ENCODE data around the gene TARM1. TPM values are rescaled to one million over a fixed set of nuclear protein-coding genes. Genes with fewer than 3 reads are reported as not detected.

TARM1 gene
- total and polyA plus RNA-seq, 2 donors, result 0.05 TPM; not detected in 1

DNA sequence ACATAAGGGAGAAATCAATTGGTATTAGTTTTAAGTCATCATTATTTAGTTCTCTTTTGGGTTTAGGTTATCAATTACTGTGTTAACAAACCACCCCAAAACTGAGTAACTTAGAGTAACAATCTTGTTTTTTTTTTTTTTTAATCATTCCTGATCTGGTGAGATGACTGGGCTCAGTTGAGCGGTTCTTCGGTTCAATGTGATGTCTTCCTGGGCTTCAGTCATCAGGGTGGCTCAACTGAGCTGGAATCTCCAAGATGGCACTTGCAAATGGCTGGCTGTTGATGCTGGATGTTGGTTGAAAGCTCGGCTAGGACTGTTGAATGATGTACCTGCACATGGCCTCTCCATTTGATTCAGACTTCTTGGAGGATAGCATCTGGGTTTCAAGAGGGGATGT, 3.2 kb upstream of the TARM1 start:
- 79% methylated on average over 3 of the region's 3 CpGs for WGBS
- Histone ChIP-seq H3K4me3 (ENCODE audit: low read length in 2 of 2) (no peak overlapping the region), H3K4me1 (ENCODE audit: control insufficient read depth in 2 of 2, insufficient read depth in 2 of 2, low read length in 2 of 2) (no peaks in the 10 kb centered on the region), H3K36me3 (ENCODE audit: control insufficient read depth in 2 of 2, insufficient read depth in 2 of 2, low read length in 1 of 2) (no peaks in the 10 kb centered on the region), H3K9me3 (ENCODE audit: control insufficient read depth in 2 of 2, insufficient read depth in 1 of 2, low read length in 1 of 2) (peaks cover 3 to 8% of the 10 kb centered on the region in 2 donors), H3K27me3 (ENCODE audit: control insufficient read depth in 2 of 2, insufficient read depth in 1 of 2, low read length in 1 of 2) (peaks cover 0 to under 1% of the 10 kb centered on the region in 2 donors), H3K27ac (ENCODE audit: low read depth in 1 of 2, low read length in 1 of 2) (no peak overlapping the region)
- no peak for DNase-seq (ENCODE audit: low read depth in 6 of 9, low spot score in 9 of 9)

DNA sequence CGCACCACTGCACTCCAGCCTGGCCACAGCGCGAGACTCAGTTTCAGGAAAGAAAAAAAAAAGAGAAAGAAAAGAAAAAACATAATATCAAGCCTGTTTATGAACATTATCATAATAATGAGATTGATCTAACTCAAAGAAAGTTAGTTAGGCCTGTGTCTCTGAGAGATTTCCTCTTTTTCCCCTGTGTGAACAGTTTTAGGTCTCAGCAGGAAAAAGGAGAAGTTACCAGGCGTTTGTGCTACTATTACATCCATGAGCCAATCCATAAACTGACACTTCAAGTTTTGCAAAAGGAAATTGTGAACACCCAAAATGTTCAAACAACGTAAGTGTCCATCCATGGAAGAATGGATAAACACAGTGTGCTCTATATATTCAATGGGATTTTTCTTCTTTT, 3.8 kb downstream of the TARM1 start:
- no peaks in the 10 kb centered on the region for H3K4me1 ChIP-seq (ENCODE audit: control insufficient read depth in 2 of 2, insufficient read depth in 2 of 2, low read length in 2 of 2)
- DNase-seq (ENCODE audit: low read depth in 6 of 9, low spot score in 9 of 9), result no peak
- H3K36me3 ChIP-seq (ENCODE audit: control insufficient read depth in 2 of 2, insufficient read depth in 2 of 2, low read length in 1 of 2), result no peaks in the 10 kb centered on the region
- H3K27ac ChIP-seq (ENCODE audit: low read depth in 1 of 2, low read length in 1 of 2), result no peak overlapping the region
- no peak overlapping the region for H3K4me3 ChIP-seq (ENCODE audit: low read length in 2 of 2)
- WGBS, result 57% methylated on average over 5 of the region's 5 CpGs
- H3K27me3 ChIP-seq (ENCODE audit: control insufficient read depth in 2 of 2, insufficient read depth in 1 of 2, low read length in 1 of 2), result no peaks in the 10 kb centered on the region
- H3K9me3 ChIP-seq (ENCODE audit: control insufficient read depth in 2 of 2, insufficient read depth in 1 of 2, low read length in 1 of 2), result peaks cover 3 to 8% of the 10 kb centered on the region in 2 donors

DNA sequence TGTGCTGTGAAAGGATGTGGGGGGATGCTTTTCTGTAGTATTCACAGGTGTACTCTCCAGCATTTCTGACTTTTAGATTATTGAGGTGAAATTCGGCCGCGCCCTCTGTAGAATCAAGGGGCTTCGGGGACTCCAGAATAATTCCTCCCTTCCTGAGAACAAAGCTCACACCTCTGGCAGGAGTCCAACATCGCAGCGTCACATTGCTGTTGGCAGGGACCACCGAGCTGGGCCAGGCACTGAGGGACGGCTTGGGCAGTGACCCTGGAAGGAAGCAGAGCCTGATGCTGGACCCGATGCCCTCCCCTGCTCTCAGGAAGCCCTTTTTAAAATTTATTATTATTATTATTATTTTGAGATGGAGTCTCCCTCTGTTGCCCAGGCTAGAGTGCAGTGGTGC, 6.3 kb downstream of the TARM1 start:
- WGBS, result 93% methylated on average over 9 of the region's 9 CpGs
- DNase-seq (ENCODE audit: low read depth in 6 of 9, low spot score in 9 of 9), result no peak
- H3K36me3 ChIP-seq (ENCODE audit: control insufficient read depth in 2 of 2, insufficient read depth in 2 of 2, low read length in 1 of 2), result no peaks in the 10 kb centered on the region

DNA sequence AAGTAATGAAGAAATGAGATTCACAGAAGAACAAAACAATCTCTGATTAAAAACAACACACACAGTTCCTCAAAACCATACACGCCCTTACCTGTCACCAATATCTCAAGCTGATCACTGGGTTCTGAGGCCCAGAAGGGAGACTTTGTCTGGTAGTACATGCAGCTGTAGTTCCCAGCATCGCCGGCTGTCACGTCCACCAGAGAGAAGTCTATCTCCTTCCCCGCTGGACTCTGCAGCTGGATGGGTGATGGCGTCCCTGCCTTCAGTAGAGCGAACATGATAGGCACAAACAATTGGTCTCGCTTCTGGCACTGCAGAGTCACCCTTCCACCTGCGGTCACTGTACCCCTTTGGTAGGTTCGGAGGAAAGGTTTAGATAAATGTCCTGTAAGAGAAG, 7.3 kb downstream of the TARM1 start:
- Histone ChIP-seq H3K4me1 (ENCODE audit: control insufficient read depth in 2 of 2, insufficient read depth in 2 of 2, low read length in 2 of 2) (no peaks in the 10 kb centered on the region), H3K36me3 (ENCODE audit: control insufficient read depth in 2 of 2, insufficient read depth in 2 of 2, low read length in 1 of 2) (no peaks in the 10 kb centered on the region), H3K9me3 (ENCODE audit: control insufficient read depth in 2 of 2, insufficient read depth in 1 of 2, low read length in 1 of 2) (no peaks in the 10 kb centered on the region), H3K4me3 (ENCODE audit: low read length in 2 of 2) (no peak overlapping the region), H3K27me3 (ENCODE audit: control insufficient read depth in 2 of 2, insufficient read depth in 1 of 2, low read length in 1 of 2) (no peaks in the 10 kb centered on the region), H3K27ac (ENCODE audit: low read depth in 1 of 2, low read length in 1 of 2) (no peak overlapping the region)
- no peak for DNase-seq (ENCODE audit: low read depth in 6 of 9, low spot score in 9 of 9)
- WGBS, result 94% methylated on average over 10 of the region's 10 CpGs

More for the DNA sequence above, 6.3 kb downstream of the TARM1 start:
- Histone ChIP-seq H3K4me1 (ENCODE audit: control insufficient read depth in 2 of 2, insufficient read depth in 2 of 2, low read length in 2 of 2) (no peaks in the 10 kb centered on the region), H3K27ac (ENCODE audit: low read depth in 1 of 2, low read length in 1 of 2) (no peak overlapping the region), H3K4me3 (ENCODE audit: low read length in 2 of 2) (no peak overlapping the region), H3K9me3 (ENCODE audit: control insufficient read depth in 2 of 2, insufficient read depth in 1 of 2, low read length in 1 of 2) (no peaks in the 10 kb centered on the region), H3K27me3 (ENCODE audit: control insufficient read depth in 2 of 2, insufficient read depth in 1 of 2, low read length in 1 of 2) (no peaks in the 10 kb centered on the region)

DNA sequence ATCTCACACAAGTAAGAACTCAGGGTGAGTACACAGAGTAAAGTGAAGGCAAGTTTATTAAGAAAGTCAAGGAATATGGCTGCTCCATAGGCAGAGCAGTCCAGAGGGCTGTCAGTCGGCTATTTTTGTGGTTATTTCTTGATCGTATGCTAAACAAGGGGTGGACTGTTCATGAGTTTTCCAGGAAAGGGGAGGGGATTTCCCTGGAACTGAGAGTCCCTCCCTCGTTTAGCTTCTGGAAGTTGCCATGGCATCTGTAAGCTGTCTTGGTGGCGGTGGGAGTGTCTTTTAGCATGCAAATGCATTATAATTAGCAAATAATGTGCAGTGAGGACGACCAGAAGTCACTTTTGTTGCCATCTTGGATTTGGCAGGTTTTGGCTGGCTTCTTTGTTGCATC, 11.7 kb downstream of the TARM1 start:
- no peak for DNase-seq (ENCODE audit: low read depth in 6 of 9, low spot score in 9 of 9)
- H3K36me3 ChIP-seq (ENCODE audit: control insufficient read depth in 2 of 2, insufficient read depth in 2 of 2, low read length in 1 of 2), result no peaks in the 10 kb centered on the region
- H3K4me3 ChIP-seq (ENCODE audit: low read length in 2 of 2), result no peak overlapping the region
- no peaks in the 10 kb centered on the region for H3K4me1 ChIP-seq (ENCODE audit: control insufficient read depth in 2 of 2, insufficient read depth in 2 of 2, low read length in 2 of 2)
- WGBS, result 82% methylated on average over 5 of the region's 5 CpGs
- H3K27me3 ChIP-seq (ENCODE audit: control insufficient read depth in 2 of 2, insufficient read depth in 1 of 2, low read length in 1 of 2), result no peaks in the 10 kb centered on the region
- no peaks in the 10 kb centered on the region for H3K9me3 ChIP-seq (ENCODE audit: control insufficient read depth in 2 of 2, insufficient read depth in 1 of 2, low read length in 1 of 2)
- no peak overlapping the region for H3K27ac ChIP-seq (ENCODE audit: low read depth in 1 of 2, low read length in 1 of 2)

DNA sequence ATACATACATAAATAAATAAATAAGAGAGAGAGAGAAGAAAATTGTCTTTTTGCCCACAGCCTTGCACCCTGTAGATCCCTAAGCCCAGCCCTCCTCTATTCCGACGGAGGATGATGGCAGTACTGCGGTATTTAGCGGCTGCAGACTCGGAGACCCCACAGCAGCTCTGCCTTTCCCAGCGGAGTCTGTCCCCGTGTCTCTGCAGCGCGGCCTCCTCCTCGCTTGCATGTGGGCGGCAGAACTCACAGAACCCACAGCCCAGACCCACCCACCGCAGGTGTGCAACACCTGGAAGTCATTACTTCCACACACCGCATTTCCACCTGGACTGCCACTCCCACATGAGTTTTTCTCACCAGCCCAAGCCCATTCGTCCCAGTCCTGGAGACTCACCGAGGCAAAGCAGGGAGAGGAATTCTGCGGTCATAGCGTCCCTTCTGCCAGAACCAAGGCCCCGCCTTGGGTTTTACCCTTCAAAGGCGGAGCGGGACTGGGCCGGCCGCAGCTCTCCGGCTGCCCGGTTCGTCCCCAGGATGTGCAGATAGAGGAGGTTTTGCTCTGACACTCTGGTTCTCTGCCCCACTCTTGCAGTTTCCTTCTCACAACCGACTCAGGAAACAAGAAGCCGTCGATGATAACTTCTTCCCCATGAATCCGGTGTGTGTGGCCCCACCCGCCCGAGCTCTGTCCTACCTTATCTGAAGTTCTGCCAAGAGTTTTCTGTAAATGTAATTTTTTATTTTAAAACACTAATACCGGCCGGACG, 17.6 kb downstream of the TARM1 start, which contains the start of gene VSTM1:
Gene VSTM1, minus strand, starts transcription at position 548 of the 767 bp plus-strand sequence. Its CDS starts 120 bp downstream, at position 428.
- Histone ChIP-seq H3K27me3 (ENCODE audit: control insufficient read depth in 2 of 2, insufficient read depth in 1 of 2, low read length in 1 of 2) (peaks cover 0 to 9% of the 10 kb centered on the region in 2 donors), H3K27ac (ENCODE audit: low read depth in 1 of 2, low read length in 1 of 2) (no peak within 1 kb of the TSS), H3K36me3 (ENCODE audit: control insufficient read depth in 2 of 2, insufficient read depth in 2 of 2, low read length in 1 of 2) (no peaks in the 10 kb centered on the region), H3K4me3 (ENCODE audit: low read length in 2 of 2) (no peak within 1 kb of the TSS), H3K9me3 (ENCODE audit: control insufficient read depth in 2 of 2, insufficient read depth in 1 of 2, low read length in 1 of 2) (no peaks in the 10 kb centered on the region), H3K4me1 (ENCODE audit: control insufficient read depth in 2 of 2, insufficient read depth in 2 of 2, low read length in 2 of 2) (no peaks in the 10 kb centered on the region)
- 69% methylated on average over 34 of the region's 34 CpGs for WGBS
- DNase-seq (ENCODE audit: low read depth in 6 of 9, low spot score in 9 of 9), result no peak

DNA sequence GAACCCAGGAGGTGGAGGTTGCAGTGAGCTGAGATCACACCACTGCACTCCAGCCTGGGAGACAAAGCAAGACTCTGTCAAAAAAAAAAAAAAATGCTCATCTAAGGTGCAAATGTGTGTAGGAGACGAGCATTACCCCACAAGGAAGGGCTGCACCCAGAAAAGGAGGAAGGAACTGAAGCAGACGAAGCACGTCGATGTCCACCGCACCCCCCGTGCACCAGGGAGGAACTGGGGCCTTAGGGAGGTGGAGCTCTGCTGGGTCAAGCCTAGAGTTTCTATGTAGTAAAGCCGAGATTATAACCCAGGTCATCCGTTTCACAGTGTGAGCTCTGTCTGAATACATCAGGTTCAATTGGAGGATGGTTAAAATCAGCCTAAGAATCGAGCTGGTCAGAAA, 18.5 kb downstream of the TARM1 start:
- H3K9me3 ChIP-seq (ENCODE audit: control insufficient read depth in 2 of 2, insufficient read depth in 1 of 2, low read length in 1 of 2), result no peaks in the 10 kb centered on the region
- H3K36me3 ChIP-seq (ENCODE audit: control insufficient read depth in 2 of 2, insufficient read depth in 2 of 2, low read length in 1 of 2), result no peaks in the 10 kb centered on the region
- H3K27me3 ChIP-seq (ENCODE audit: control insufficient read depth in 2 of 2, insufficient read depth in 1 of 2, low read length in 1 of 2), result peaks cover 0 to 9% of the 10 kb centered on the region in 2 donors
- no peak overlapping the region for H3K27ac ChIP-seq (ENCODE audit: low read depth in 1 of 2, low read length in 1 of 2)
- H3K4me1 ChIP-seq (ENCODE audit: control insufficient read depth in 2 of 2, insufficient read depth in 2 of 2, low read length in 2 of 2), result no peaks in the 10 kb centered on the region
- WGBS, result 32% methylated on average over 9 of the region's 9 CpGs
- no peak for DNase-seq (ENCODE audit: low read depth in 6 of 9, low spot score in 9 of 9)
- no peak overlapping the region for H3K4me3 ChIP-seq (ENCODE audit: low read length in 2 of 2)

DNA sequence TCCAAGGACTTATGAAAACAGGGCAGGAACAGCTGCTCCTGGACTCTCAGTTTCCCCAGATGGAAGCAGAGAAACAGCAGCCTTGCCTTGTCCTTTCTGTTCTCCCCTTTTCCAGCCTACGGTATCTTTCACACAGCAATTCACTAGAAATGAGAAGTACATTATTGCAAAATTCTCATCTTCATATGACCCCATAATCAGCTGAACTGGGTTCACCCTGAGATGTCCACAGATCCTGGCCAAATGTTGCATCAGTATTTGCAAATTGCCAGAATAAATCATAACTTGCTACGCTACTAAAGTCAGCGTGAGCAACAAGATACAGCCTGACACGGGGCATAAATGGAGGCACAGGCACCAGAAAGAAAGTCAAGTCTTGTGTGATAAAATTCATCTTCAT, 33.5 kb downstream of the TARM1 start:
- Histone ChIP-seq H3K36me3 (ENCODE audit: control insufficient read depth in 2 of 2, insufficient read depth in 2 of 2, low read length in 1 of 2) (no peaks in the 10 kb centered on the region), H3K4me3 (ENCODE audit: low read length in 2 of 2) (no peak overlapping the region), H3K9me3 (ENCODE audit: control insufficient read depth in 2 of 2, insufficient read depth in 1 of 2, low read length in 1 of 2) (no peaks in the 10 kb centered on the region), H3K27ac (ENCODE audit: low read depth in 1 of 2, low read length in 1 of 2) (no peak overlapping the region), H3K4me1 (ENCODE audit: control insufficient read depth in 2 of 2, insufficient read depth in 2 of 2, low read length in 2 of 2) (no peaks in the 10 kb centered on the region), H3K27me3 (ENCODE audit: control insufficient read depth in 2 of 2, insufficient read depth in 1 of 2, low read length in 1 of 2) (no peaks in the 10 kb centered on the region)
- 89% methylated on average over 4 of the region's 4 CpGs for WGBS
- DNase-seq (ENCODE audit: low read depth in 6 of 9, low spot score in 9 of 9), result no peak

DNA sequence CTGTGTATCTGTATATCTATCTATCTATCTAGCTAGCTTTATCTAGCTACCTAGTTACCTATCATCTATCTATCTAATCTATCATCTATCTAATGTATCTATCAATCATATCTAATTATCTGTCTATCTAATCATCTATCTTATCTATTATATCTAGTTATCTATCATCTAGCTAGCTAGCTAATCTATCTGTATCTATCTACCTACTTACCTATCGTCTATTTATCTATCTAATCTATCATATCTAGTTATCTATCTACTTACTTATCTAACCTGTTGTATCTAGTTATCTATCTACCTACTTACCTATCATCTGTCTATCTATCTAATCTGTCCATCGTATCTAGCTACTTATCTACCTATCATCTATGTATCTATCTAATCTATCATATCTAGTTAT, 35.4 kb downstream of the TARM1 start:
- Histone ChIP-seq H3K9me3 (ENCODE audit: control insufficient read depth in 2 of 2, insufficient read depth in 1 of 2, low read length in 1 of 2) (no peaks in the 10 kb centered on the region), H3K4me3 (ENCODE audit: low read length in 2 of 2) (no peak overlapping the region), H3K27me3 (ENCODE audit: control insufficient read depth in 2 of 2, insufficient read depth in 1 of 2, low read length in 1 of 2) (no peaks in the 10 kb centered on the region), H3K36me3 (ENCODE audit: control insufficient read depth in 2 of 2, insufficient read depth in 2 of 2, low read length in 1 of 2) (no peaks in the 10 kb centered on the region), H3K27ac (ENCODE audit: low read depth in 1 of 2, low read length in 1 of 2) (no peak overlapping the region), H3K4me1 (ENCODE audit: control insufficient read depth in 2 of 2, insufficient read depth in 2 of 2, low read length in 2 of 2) (no peaks in the 10 kb centered on the region)
- no peak for DNase-seq (ENCODE audit: low read depth in 6 of 9, low spot score in 9 of 9)
- WGBS, result 98% methylated on average over 2 of the region's 2 CpGs
